Endothelial cell of umbilical vein (primary cell): ENCODE measurements around the gene PDCD1LG2. TPM values are rescaled to one million over a fixed set of nuclear protein-coding genes. Genes with fewer than 3 reads are reported as not detected.

Experiments used
- BruUV-seq: library from RNA; stranded (reverse); fragments of 400-500 nt; replicated peaks from 2 replicates; lab custom pipeline; 2021; lab: Mats Ljungman, UMichigan
- CTCF ChIA-PET: fragments of 300-600, 350-600 bp; sonication (Branson Sonifier 250); formaldehyde crosslinking; loops from one replicate; lab custom pipeline; 2021; ENCODE audit warnings: antibody characterized with exemption, inconsistent platforms; lab: Charles Lee
- POLR2A ChIA-PET: fragments of 300-600, 350-600 bp; sonication (Branson Sonifier 250); formaldehyde crosslinking; loops from one replicate; lab custom pipeline; 2021; ENCODE audit warnings: antibody characterized with exemption, inconsistent platforms; lab: Charles Lee
- DNase-seq: peaks from one replicate; pipeline ENCODE4 v3.0.0-alpha.2; 2011; ENCODE audit warnings: low read depth, low spot score
- FAIRE-seq: peaks from 2 replicates; lab custom pipeline; 2011; peaks lifted over from hg19 to GRCh38; lab: Jason Lieb, UNC
- H2AFZ ChIP-seq: 2 replicates; pipeline ENCODE4 v1.6.0; 2012; ENCODE audit warnings: low read depth, low read length, control low read depth, inconsistent platforms
- H3K27ac ChIP-seq: 2 replicates; pipeline ENCODE4 v1.5.1; 2011; ENCODE audit warnings: low read depth, mild to moderate bottlenecking, control low read depth, low read length, moderate library complexity; ENCODE audit not compliant: insufficient read depth
- H3K27me3 ChIP-seq, 2 experiments: 2 replicates each; pipeline versions ENCODE4 v1.6.0 to v1.6.1; 2011; ENCODE audit warnings: low read length in 2 of 2, mixed read lengths in 1 of 2; ENCODE audit not compliant: control insufficient read depth in 2 of 2, insufficient read depth in 2 of 2
- H3K36me3 ChIP-seq, 2 experiments: 2 replicates in 1 of 2; 3 replicates in 1 of 2; pipeline ENCODE4 v1.5.1; 2011; ENCODE audit warnings: low read length in 2 of 2, mild to moderate bottlenecking in 1 of 2, moderate library complexity in 1 of 2; ENCODE audit not compliant: control insufficient read depth in 2 of 2, insufficient read depth in 2 of 2; ENCODE audit errors: extremely low read depth in 1 of 2
- H3K4me1 ChIP-seq: 3 replicates; pipeline ENCODE4 v1.5.1; 2011; ENCODE audit warnings: mild to moderate bottlenecking, low read length; ENCODE audit not compliant: control insufficient read depth, insufficient read depth; ENCODE audit errors: extremely low read depth
- H3K4me2 ChIP-seq: 2 replicates; pipeline ENCODE4 v1.6.1; 2011; ENCODE audit warnings: low read length, control low read depth, mixed read lengths; ENCODE audit not compliant: insufficient read depth
- H3K4me3 ChIP-seq, 3 experiments: fragments of 200-600 bp in 1 of 3; sonication (generic), shearing (Covaris generic) in 1 of 3; replicated peaks in 1 of 3; 2 replicates each; pipeline ENCODE4 v1.5.1; 2011 to 2016; ENCODE audit warnings: control low read depth in 3 of 3, low read length in 3 of 3, mild to moderate bottlenecking in 2 of 3, inconsistent platforms in 1 of 3, low read depth in 1 of 3, moderate library complexity in 1 of 3; ENCODE audit not compliant: insufficient read depth in 1 of 3
- H3K79me2 ChIP-seq: 2 replicates; pipeline ENCODE4 v1.6.0; 2012; ENCODE audit warnings: low read length, inconsistent platforms; ENCODE audit not compliant: control insufficient read depth, insufficient read depth
- H3K9ac ChIP-seq: replicated peaks from 2 replicates; pipeline ENCODE3; 2011; ENCODE audit warnings: low read length, control low read depth; ENCODE audit not compliant: insufficient read depth; ENCODE audit errors: extremely low read depth
- H3K9me1 ChIP-seq: replicated peaks from 3 replicates; pipeline ENCODE4 v1.6.0; 2011; ENCODE audit warnings: mild to moderate bottlenecking, low read length; ENCODE audit not compliant: control insufficient read depth, insufficient read depth; ENCODE audit errors: extremely low read depth
- H3K9me3 ChIP-seq: replicated peaks from 2 replicates; pipeline ENCODE4 v1.5.1; 2012; ENCODE audit warnings: low read length, inconsistent platforms; ENCODE audit not compliant: control insufficient read depth, insufficient read depth
- H4K20me1 ChIP-seq: replicated peaks from 2 replicates; pipeline ENCODE3; 2011; ENCODE audit warnings: mild to moderate bottlenecking, low read length; ENCODE audit not compliant: control insufficient read depth, insufficient read depth; ENCODE audit errors: extremely low read depth
- CTCF ChIP-seq, 2 donors: IDR thresholded peaks; 1 replicate in 1 of 2; 2 replicates in 1 of 2; pipeline ENCODE4 v1.5.1; 2011; ENCODE audit warnings: low read length in 2 of 2, mild to moderate bottlenecking in 2 of 2, moderate library complexity in 2 of 2, control low read depth in 1 of 2, inconsistent platforms in 1 of 2, low read depth in 1 of 2; ENCODE audit not compliant: insufficient read depth in 1 of 2; ENCODE audit errors: extremely low read depth in 1 of 2
- EZH2 ChIP-seq: IDR thresholded peaks from 2 replicates; pipeline ENCODE4 v1.6.1; 2012; ENCODE audit warnings: borderline replicate concordance, low read depth, mild to moderate bottlenecking, moderate library complexity, low read length, inconsistent platforms; ENCODE audit not compliant: severe bottlenecking
- FOS ChIP-seq: IDR thresholded peaks from 2 replicates; pipeline ENCODE4 v1.6.1; 2011; ENCODE audit warnings: mild to moderate bottlenecking, low read length, moderate library complexity, borderline replicate concordance; ENCODE audit not compliant: insufficient read depth
- GATA2 ChIP-seq: IDR thresholded peaks from 2 replicates; pipeline ENCODE4 v1.7.0; 2011; ENCODE audit warnings: low read depth, mild to moderate bottlenecking, moderate library complexity, mixed read lengths, low read length; ENCODE audit not compliant: insufficient read length, insufficient read depth
- JUN ChIP-seq: IDR thresholded peaks from 2 replicates; pipeline ENCODE4 v1.6.1; 2011; ENCODE audit warnings: borderline replicate concordance, low read depth; ENCODE audit not compliant: insufficient read length, insufficient read depth
- MYC ChIP-seq: IDR thresholded peaks from one replicate; pipeline ENCODE4 v1.6.1; 2011; ENCODE audit warnings: mild to moderate bottlenecking, low read depth, low read length
- POLR2A ChIP-seq: IDR thresholded peaks from 2 replicates; pipeline ENCODE4 v1.6.1; 2012; ENCODE audit warnings: low read depth, mild to moderate bottlenecking, control low read depth, low read length
- POLR2AphosphoS5 ChIP-seq: IDR thresholded peaks from 2 replicates; pipeline ENCODE4 v1.6.1; 2012; ENCODE audit warnings: low read depth, mild to moderate bottlenecking, control low read depth, low read length, moderate library complexity; ENCODE audit not compliant: insufficient read depth
- dilution Hi-C: fragments of 300-500 bp; cut with MboI; formaldehyde crosslinking; loops from one replicate; pipeline ENCODE4 v1.15.0; 2019; ENCODE audit warnings: low sequenced_read_pairs; ENCODE audit not compliant: extremely low pct_ligation_motif_present
- intact Hi-C: fragments of 100-400 bp; cut with micrococcal nuclease; formaldehyde crosslinking; loops from one replicate; pipeline ENCODE4 v1.10.0; 2022
- polyA plus RNA-seq, 4 experiments: library from polyadenylated mRNA; depleted of rRNA in 3 of 4; stranded (reverse) in 3 of 4; unstranded in 1 of 4; fragments of >200 nt; gene quantifications; 2 replicates each; pipeline versions ENCODE4 v1.2.1 to v1.2.3, GENCODE V29; 2011 to 2012; ENCODE audit warnings: missing spikeins in 1 of 4
- total RNA-seq: library from RNA; stranded (reverse); gene quantifications from 2 replicates; pipeline ENCODE4 v1.2.3, GENCODE V29; 2021
- TF ChIP-seq, protein P1 (sequence below): IDR thresholded peaks from 2 replicates; pipeline ENCODE4 v1.6.1; 2011; ENCODE audit not compliant: insufficient read depth, insufficient read length

Gene PDCD1LG2
- total and polyA plus RNA-seq, 2 donors (not counting 3 experiments of a cell fraction or from before 2014, with no cell fraction given) = 7.9 to 9.5 TPM

- no peak for DNase-seq
- H3K4me2 ChIP-seq = no peak overlapping the region
- FAIRE-seq = no peak
- no peaks in the 10 kb centered on the region for H3K9me1 ChIP-seq
- no peaks in the 10 kb centered on the region for H3K36me3 ChIP-seq
- TF ChIP-seq JUN = no peak
- no peak for TF ChIP-seq GATA2
- TF ChIP-seq CTCF (IDR thresholded peaks at IDR 0.05; ENCODE audit: extremely low read depth in 1 of 2, insufficient read depth in 1 of 2, low read depth in 1 of 2, low read length in 2 of 2) = no peak
- no peak for TF ChIP-seq POLR2AphosphoS5
- no peak for TF ChIP-seq MYC
- no peak for TF ChIP-seq EZH2
- TF ChIP-seq, protein P1, sequence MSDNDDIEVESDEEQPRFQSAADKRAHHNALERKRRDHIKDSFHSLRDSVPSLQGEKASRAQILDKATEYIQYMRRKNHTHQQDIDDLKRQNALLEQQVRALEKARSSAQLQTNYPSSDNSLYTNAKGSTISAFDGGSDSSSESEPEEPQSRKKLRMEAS = no peak
- no peak for TF ChIP-seq FOS
- no peak for TF ChIP-seq POLR2A
- no peak overlapping the region for H2AFZ ChIP-seq
- no peaks in the 10 kb centered on the region for H3K9me3 ChIP-seq
- ChIA-PET CTCF (interaction anchor here (1.3 kb wide), 1 partner anchor 74 kb away, joined by 4 read pairs; the partner anchor contains the start of gene CD274), POLR2A (no interaction called here)
- dilution Hi-C loops (no loop called here), intact Hi-C loops (no loop called here)
- no peak overlapping the region for H3K9ac ChIP-seq
- no peak overlapping the region for H3K4me3 ChIP-seq
- no TSS peak for BruUV-seq
- no peaks in the 10 kb centered on the region for H3K4me1 ChIP-seq
- H3K27me3 ChIP-seq = no peaks in the 10 kb centered on the region
- H3K27ac ChIP-seq = no peak overlapping the region
- no peaks in the 10 kb centered on the region for H3K79me2 ChIP-seq
- no peaks in the 10 kb centered on the region for H4K20me1 ChIP-seq
These were observed 13.8 kb downstream of the PDCD1LG2 start for GRCh38 chr9:5524090-5524489.
